Fibroblast of lung (primary cell): ENCODE results near the gene GID8. TPM values are rescaled to one million over a fixed set of nuclear protein-coding genes. Genes with fewer than 3 reads are reported as not detected.

Experiments
- DNase-seq, 2 donors: peaks; one replicate each; pipeline versions ENCODE4 v3.0.0 to v3.0.0-alpha.2; 2010; ENCODE audit warnings: low read depth in 2 of 2
- H2AFZ ChIP-seq: 2 replicates; pipeline ENCODE4 v1.5.1; 2012; ENCODE audit warnings: low read length, control low read depth, inconsistent platforms
- H3K27ac ChIP-seq: 2 replicates; pipeline ENCODE4 v1.5.1; 2011; ENCODE audit warnings: low read length, control low read depth; ENCODE audit not compliant: insufficient read depth
- H3K27me3 ChIP-seq: 2 replicates; pipeline ENCODE4 v1.5.1; 2011; ENCODE audit warnings: mild to moderate bottlenecking, low read length; ENCODE audit not compliant: control insufficient read depth, insufficient read depth
- H3K36me3 ChIP-seq: 2 replicates; pipeline ENCODE4 v1.5.1; 2011; ENCODE audit warnings: low read length; ENCODE audit not compliant: control insufficient read depth, insufficient read depth
- H3K4me1 ChIP-seq: 2 replicates; pipeline ENCODE4 v1.5.1; 2011; ENCODE audit warnings: low read length; ENCODE audit not compliant: control insufficient read depth, insufficient read depth; ENCODE audit errors: extremely low read depth
- H3K4me2 ChIP-seq: 2 replicates; pipeline ENCODE4 v1.5.1; 2011; ENCODE audit warnings: low read length, control low read depth; ENCODE audit not compliant: insufficient read depth; ENCODE audit errors: extremely low read depth
- H3K4me3 ChIP-seq, 4 experiments: fragments of 200-600 bp in 1 of 4; sonication (generic) in 1 of 4; replicated peaks in 1 of 4; 2 replicates each; pipeline ENCODE4 v1.5.1; 2011 to 2016; ENCODE audit warnings: low read length in 4 of 4, low read depth in 3 of 4, mild to moderate bottlenecking in 3 of 4, control low read depth in 2 of 4, inconsistent platforms in 1 of 4, mixed read lengths in 1 of 4; ENCODE audit not compliant: insufficient read depth in 1 of 4; ENCODE audit errors: control extremely low read depth in 1 of 4
- H3K79me2 ChIP-seq: 2 replicates; pipeline ENCODE4 v1.5.1; 2012; ENCODE audit warnings: mild to moderate bottlenecking, low read length, inconsistent platforms; ENCODE audit not compliant: control insufficient read depth, insufficient read depth
- H3K9ac ChIP-seq: 2 replicates; pipeline ENCODE4 v1.5.1; 2011; ENCODE audit warnings: mild to moderate bottlenecking, low read length, control low read depth; ENCODE audit not compliant: insufficient read depth
- H3K9me3 ChIP-seq: 2 replicates; pipeline ENCODE4 v1.5.1; 2012; ENCODE audit warnings: low read depth, low read length; ENCODE audit not compliant: control insufficient read depth, insufficient read depth
- H4K20me1 ChIP-seq: 2 replicates; pipeline ENCODE4 v1.5.1; 2011; ENCODE audit warnings: low read length; ENCODE audit not compliant: control insufficient read depth, insufficient read depth; ENCODE audit errors: extremely low read depth
- CTCF ChIP-seq, 2 donors: IDR thresholded peaks in 1 of 2; conservative IDR thresholded peaks in 1 of 2; 1 replicate in 1 of 2; 2 replicates in 1 of 2; pipeline ENCODE4 v1.5.1; 2011 to 2012; ENCODE audit warnings: low read length in 2 of 2, control low read depth in 1 of 2, inconsistent platforms in 1 of 2, low read depth in 1 of 2, mild to moderate bottlenecking in 1 of 2
- EZH2 ChIP-seq: IDR thresholded peaks from 2 replicates; pipeline ENCODE4 v1.5.1; 2012; ENCODE audit warnings: low read length, control low read depth, mild to moderate bottlenecking; ENCODE audit errors: missing control alignments
- polyA plus RNA-seq, 2 donors: library from polyadenylated mRNA; depleted of rRNA in 1 of 2; stranded (reverse) in 1 of 2; unstranded in 1 of 2; fragments of >200 nt; gene quantifications; 2 replicates each; pipeline ENCODE4 v1.2.1, GENCODE V29; 2011 to 2012; ENCODE audit warnings: missing spikeins in 1 of 2
- total RNA-seq: library from RNA; depleted of rRNA; stranded (reverse); fragments of >200 nt; gene quantifications from 2 replicates; pipeline ENCODE4 v1.2.1, GENCODE V29; 2014

Gene GID8
- total and polyA plus RNA-seq, 2 donors (not counting 1 experiment from before 2014, with no cell fraction given), result 23.0 to 33.9 TPM

- H3K4me2 ChIP-seq, result no peak overlapping the region
- DNase-seq, result no peak
- H3K4me1 ChIP-seq, result no peaks in the 10 kb centered on the region
- H4K20me1 ChIP-seq, result no peaks in the 10 kb centered on the region
- no peak overlapping the region for H3K27ac ChIP-seq
- no peak overlapping the region for H3K4me3 ChIP-seq
- peaks cover 6% of the 10 kb centered on the region for H3K27me3 ChIP-seq
- no peaks in the 10 kb centered on the region for H3K79me2 ChIP-seq
- H2AFZ ChIP-seq, result no peak overlapping the region
- no peaks in the 10 kb centered on the region for H3K9me3 ChIP-seq
- H3K9ac ChIP-seq, result no peak overlapping the region
- no peak for TF ChIP-seq EZH2
- TF ChIP-seq CTCF (conservative IDR thresholded peaks at IDR 0.05 in 1 of 2, IDR thresholded peaks at IDR 0.05 in 1 of 2; ENCODE audit: low read depth in 1 of 2, low read length in 2 of 2), result no peak
- no peaks in the 10 kb centered on the region for H3K36me3 ChIP-seq
Measured at GRCh38 chr20:62990306-62990825, 52.4 kb downstream of the GID8 start.

DNA sequence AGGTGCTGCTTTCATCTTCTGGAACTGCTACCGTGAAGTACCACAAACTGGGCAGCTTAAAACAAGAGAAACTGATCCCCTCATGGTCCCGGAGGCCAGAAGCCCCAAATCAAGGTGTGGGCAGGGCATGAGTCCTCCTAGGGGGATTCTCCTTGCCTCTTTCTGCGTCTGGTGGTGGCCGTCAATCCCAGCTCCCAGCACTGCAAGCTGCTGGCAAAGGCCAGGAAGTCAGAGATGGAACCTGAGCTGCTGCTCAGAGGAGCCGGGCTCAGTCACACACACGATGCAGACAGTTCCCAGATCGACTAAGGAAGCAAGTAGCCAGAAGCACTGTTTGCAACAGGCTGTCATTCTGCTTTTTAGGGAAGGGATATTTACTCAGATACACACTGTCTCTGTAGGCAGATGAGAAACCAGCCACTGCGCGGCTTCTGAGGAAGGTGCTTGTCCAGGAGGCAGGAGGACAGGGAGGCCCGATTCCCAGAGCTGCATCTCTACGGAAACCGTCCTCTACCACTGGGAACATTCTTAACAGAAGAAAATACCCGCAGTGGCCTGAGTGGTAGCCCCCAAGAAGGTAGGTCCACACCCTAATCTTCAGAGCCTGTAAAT, 53.4 kb downstream of the GID8 start:
- Histone ChIP-seq H4K20me1 (no peaks in the 10 kb centered on the region), H3K79me2 (no peaks in the 10 kb centered on the region), H3K4me1 (no peaks in the 10 kb centered on the region), H3K9ac (no peak overlapping the region), H3K36me3 (no peaks in the 10 kb centered on the region), H3K4me2 (no peak overlapping the region), H3K4me3 (no peak overlapping the region), H2AFZ (no peak overlapping the region), H3K27me3 (peaks cover 12% of the 10 kb centered on the region), H3K27ac (no peak overlapping the region), H3K9me3 (no peaks in the 10 kb centered on the region)
- no peak for DNase-seq
- TF ChIP-seq CTCF (conservative IDR thresholded peaks at IDR 0.05 in 1 of 2, IDR thresholded peaks at IDR 0.05 in 1 of 2; ENCODE audit: low read depth in 1 of 2, low read length in 2 of 2) (no peak), EZH2 (no peak)

DNA sequence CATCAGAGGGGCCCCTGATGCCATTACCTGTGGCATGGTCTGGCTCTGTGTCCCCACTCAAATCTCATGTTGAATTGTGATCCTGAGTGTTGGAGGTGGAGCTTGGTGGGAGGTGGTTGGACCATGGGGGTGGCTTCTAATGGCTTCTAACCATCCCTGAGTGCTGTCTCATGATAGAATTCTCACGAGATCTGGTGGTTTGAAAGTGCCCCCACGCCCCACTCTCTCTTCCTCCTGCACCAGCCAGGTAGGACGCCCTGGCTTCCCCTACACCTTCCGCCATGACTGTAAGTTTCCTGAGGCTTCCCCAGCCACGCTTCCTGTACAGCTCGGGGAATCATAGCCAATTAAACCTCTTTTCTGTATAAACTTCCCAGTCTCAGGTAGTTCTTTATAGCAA, 53.9 kb downstream of the GID8 start:
- Histone ChIP-seq H3K4me3 (no peak overlapping the region), H3K27me3 (peaks cover 10% of the 10 kb centered on the region), H2AFZ (no peak overlapping the region), H3K4me1 (no peaks in the 10 kb centered on the region), H3K4me2 (no peak overlapping the region), H3K79me2 (no peaks in the 10 kb centered on the region), H3K36me3 (no peaks in the 10 kb centered on the region), H4K20me1 (no peaks in the 10 kb centered on the region), H3K9ac (no peak overlapping the region), H3K27ac (no peak overlapping the region), H3K9me3 (no peaks in the 10 kb centered on the region)
- TF ChIP-seq CTCF (conservative IDR thresholded peaks at IDR 0.05 in 1 of 2, IDR thresholded peaks at IDR 0.05 in 1 of 2; ENCODE audit: low read depth in 1 of 2, low read length in 2 of 2) (no peak), EZH2 (no peak)
- no peak for DNase-seq
